NCI-H510A treated with DMSO at 0.1 percent for 48 hours (cell line): Measurements from ENCODE around the gene RALGPS1.
A peak's percentile ranks its signal among the peaks of the same experiment; 100 is the strongest.

Experiments used
- DNase-seq: peaks from one replicate; lab custom pipeline; 2025; lab: John Stamatoyannopoulos, UW

The RALGPS1 gene

DNA sequence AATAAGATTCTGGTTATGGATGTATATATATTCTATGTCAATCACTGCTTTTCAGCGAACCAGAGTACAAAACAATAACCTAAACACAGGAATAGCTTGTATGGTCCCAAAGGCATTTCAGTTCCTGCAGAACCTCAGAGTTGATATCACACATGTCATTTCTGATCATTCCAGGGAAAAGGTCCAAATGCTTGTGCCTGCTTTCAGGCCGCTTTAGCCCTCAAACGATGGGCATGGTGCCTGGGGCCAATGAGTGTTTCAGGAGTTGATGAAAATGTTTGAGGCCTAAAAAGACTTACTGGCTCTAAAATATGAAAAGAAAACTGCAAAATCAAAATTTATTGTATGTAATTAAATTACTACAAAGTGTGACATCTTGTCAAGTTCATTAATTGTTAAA is 185.1 kb downstream of the RALGPS1 start:
- DNase-seq, result no peak

DNA sequence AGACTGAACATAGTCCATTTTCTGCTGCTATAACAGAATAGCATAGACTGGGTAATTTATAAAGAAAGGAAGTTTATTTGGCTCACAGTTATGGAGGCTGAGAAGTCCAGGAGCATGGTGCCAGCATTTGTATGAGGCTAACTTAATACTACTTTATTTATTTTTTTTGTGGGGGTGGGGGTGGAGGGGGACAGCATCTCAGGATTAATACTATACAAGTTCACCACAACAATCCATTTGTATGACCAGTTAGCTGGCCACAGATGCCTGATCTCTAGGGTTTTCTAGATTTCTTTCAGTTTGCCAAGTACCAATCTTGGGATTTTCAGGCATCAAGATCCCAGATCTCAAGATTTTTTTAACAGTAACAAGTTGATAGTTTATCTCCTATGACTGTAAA is 187.6 kb downstream of the RALGPS1 start:
- DNase-seq, result no peak

DNA sequence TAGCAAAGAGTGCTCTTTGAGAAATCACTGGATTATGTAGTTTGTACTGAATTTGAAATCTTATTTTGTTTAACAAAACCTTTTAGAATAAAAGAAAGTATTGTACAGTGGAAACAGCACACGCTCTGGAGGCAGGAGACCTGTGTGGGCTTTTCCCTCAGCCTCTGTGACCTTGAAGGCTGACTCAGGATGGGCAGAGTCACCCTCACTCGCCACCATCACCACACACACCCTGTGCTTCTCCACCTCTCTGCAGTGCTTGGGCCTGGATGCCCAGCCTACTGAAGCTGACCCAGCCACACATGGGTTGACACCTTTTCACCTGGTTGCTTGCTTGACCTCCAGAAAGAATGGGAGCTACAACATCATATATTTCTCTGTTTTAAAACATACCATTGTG is 188.2 kb downstream of the RALGPS1 start:
- DNase-seq, result no peak

DNA sequence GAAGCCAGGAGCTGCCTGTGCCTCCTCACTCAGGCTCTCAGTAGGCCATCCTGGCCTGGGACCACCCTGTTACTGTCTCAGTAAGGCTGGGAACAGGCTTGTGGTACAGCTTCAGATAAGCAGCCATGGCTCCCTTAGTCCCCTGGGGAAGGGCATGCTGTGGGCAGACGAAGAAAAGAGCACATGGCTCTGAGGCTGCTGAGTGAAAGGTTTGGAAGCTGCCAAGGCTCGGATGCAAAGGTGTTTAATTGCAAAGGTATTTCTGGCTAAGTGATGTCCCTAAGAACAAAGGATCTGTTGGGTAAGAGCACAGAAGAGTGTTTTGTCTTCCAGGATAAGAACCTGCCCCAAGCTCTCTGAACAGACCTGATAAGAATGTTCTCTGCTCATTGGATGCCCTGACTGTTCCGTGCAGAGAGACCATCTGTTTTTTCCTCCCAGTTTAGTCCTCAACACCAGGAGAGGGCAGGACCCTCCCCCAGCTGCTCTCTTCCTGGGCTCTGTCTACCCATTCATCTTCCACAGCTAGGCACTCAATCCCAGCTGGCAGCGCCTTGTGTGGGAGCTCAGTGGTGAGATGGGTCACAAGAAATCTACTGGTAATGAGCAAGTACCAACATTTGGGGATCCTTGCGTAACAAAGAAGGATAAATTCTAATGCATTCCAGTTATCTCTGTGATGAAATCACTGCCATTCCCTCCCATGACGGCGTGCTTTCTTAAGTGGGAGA is 190.2 kb downstream of the RALGPS1 start:
- no peak for DNase-seq

DNA sequence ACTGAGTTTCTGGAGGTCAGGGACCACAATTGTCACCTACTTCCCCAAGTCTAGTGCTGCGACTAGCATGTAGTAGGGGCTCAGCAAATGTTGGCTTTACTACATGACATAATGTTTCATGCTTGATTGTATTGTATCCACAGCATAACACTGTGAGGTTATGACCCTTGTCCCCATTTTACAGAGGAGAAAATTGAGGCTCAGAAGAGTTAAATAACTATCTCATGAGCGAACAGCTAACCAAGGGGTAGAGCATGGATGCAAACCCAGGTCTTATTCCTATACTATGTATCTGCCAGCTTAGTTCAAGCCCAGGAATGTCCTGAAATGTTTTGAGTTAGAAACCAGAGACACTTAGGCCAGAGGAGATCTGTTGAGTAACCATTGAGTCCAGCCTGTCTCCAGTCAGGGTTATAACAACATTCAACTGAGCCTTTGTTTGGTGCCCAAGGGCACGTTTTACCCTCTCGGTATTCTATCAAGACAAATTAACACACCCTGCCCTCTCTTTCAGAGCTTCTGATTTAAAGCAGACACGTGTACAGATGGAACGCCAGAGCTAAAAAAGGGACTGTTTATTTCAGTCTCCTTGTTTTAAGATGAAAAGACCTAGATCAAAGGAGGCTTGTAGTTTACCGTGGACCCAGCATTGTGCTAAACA is 191.4 kb downstream of the RALGPS1 start:
- DNase-seq, result no peak

DNA sequence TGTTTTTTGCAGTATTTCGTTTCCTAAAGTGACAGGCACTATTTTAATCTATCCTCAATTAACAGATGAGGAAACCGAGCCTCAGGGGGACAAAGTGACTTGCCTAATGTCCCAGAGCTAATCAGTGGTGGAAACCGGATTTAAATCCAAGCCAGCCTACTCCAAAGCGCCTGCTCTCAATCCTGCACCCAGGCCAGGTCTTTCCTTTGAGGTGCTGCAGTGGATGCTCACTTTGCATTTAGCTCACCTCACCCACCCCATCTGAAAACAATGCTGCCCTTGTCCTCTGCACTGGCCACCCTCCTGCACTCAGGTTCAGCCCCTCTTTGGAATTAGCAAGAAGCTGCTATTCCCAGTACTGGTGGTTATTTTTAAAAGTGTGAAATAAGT is 191.9 kb downstream of the RALGPS1 start:
- DNase-seq, result no peak

DNA sequence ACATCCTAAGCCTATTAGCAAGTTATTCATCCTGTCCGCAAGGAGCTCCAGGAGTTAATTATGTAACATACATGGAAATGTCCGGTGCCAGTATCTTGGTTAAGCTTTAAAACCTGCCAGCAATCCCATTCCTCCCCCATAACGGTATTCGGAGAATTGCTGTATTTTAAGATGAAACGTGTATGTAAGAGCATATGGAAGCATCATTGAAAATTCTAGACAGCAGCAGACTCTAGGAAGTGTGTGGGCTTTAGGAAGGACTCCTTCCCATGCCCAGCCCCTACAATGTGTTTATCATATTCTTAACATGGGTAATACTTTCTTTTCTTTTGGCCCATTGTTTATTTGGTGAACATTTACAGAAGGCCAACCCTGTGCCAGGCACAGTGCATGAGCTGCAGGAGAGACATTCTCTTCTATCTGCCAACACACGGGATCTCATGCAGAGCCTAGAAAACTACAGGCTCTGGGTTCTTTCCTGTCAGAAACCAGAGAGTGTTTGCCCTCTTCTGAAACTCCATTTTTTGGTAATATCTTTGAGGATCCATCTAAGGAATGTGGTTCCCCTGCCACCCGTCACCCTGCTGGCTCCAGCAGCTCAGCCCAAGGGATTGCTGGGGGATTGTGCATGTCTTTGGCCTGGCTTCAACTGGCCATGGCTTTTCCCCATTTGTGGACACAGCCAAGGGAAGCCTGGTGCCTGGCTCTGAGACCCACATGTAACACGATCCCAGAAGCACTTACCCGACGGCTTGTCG is 192.8 kb downstream of the RALGPS1 start:
- no peak for DNase-seq

DNA sequence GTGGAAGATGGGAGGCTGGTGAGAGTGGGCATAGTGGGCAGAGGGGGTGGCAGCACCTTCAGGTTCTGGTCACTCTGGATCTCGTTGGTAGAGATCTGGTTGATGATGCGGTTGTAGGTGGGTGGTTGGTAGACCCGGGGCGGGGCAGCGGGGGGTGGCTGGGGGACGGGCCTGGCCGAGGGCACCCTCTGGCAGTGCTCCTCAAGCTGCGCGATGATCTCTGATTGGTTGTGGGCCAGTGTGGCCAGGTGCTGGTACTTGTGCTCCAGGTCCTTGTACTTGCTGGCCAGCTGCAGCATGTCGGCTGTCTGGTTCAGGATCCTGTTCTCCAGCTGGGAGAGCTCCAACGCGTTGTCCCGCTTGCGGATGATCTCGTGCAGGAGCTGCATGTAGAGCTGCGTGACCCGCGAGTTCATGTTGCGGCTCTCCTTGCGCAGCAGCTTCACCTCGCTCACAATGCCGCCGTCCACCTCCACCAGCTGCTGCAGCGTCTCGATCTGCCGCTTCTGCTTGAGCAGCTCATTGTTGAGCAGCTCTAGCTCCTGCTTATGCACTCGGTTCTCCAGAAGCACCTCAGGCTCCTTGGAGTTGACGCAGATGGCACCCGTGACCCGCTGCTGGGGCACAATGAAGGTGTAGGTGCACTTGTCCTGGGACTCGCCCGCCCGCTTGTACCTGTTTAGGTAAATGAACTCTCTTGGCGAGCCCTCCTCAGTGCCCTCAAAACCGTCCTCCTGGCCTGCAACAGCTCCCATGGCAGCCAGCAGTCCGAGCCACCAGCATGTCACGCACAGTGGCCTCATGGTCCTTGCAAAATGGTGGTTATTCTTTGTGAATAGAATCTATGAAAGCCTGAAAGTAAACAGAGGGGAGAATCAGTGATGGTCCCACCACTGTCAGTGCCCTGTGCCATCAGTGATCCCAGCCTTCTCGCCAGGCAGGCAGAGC is 193.6 kb downstream of the RALGPS1 start:
- no peak for DNase-seq

DNA sequence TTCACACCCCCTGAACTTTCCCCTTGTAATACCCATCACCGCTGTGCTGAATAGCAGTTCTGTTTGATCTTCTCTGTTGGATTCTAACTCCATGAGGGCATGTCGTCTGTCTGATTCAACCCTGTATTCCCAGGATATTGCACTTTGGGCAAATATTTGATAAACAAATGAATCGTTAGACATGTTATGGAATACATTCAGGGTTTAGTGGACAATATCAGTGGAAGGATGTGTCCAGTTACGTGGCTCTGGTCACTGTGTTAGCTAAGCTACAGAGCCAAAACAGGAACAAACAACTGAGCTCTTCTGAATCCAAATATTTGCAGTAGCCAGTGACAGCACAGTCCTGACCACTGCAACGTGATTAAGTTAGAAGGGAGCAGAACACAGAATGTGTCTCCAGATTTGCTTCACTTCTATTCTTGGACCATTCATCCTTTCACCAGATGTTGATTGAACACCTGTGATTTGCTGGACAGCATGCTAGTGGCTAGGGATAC is 194.7 kb downstream of the RALGPS1 start:
- no peak for DNase-seq

DNA sequence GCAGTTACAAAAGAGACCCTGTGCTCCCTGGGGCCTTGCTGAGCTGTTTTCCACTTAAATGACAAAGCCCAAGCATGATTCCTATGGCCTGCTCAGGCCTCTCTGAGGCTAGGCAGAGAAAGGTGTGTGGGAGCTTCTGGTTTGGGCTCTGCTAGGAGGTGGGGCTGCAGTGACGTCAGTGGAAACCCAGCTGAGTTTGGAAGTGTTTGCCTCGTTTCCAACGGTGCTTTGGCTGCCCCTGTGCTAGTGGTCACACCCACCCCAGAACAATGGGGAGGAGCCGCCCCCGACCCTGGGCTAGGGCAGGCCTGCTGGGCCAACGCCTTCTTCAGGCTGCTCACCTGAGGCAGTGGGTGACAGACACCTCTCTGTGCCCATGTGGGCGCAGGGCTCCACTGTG is 197.5 kb downstream of the RALGPS1 start:
- peak; percentile 74 for DNase-seq

DNA sequence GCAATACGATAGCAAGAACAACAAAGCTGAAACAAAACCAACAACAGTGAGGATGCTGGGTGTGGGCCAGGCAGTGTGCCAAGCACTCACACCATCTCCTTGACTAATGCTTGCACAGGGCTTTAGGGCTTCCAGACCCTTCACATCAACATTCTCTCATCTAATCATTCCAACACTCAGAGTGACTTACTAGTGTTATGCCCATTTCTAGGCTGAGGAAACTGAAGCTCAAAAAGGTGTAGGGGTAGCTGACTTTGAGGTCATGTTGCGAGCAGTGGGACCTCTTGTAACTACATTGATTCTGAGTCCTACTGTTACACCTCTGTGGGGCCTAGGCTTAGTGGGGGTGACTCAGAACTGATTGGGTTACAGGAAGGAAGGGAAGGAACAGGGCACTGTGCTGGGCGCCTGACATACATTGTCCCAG is 198.2 kb downstream of the RALGPS1 start:
- no peak for DNase-seq

DNA sequence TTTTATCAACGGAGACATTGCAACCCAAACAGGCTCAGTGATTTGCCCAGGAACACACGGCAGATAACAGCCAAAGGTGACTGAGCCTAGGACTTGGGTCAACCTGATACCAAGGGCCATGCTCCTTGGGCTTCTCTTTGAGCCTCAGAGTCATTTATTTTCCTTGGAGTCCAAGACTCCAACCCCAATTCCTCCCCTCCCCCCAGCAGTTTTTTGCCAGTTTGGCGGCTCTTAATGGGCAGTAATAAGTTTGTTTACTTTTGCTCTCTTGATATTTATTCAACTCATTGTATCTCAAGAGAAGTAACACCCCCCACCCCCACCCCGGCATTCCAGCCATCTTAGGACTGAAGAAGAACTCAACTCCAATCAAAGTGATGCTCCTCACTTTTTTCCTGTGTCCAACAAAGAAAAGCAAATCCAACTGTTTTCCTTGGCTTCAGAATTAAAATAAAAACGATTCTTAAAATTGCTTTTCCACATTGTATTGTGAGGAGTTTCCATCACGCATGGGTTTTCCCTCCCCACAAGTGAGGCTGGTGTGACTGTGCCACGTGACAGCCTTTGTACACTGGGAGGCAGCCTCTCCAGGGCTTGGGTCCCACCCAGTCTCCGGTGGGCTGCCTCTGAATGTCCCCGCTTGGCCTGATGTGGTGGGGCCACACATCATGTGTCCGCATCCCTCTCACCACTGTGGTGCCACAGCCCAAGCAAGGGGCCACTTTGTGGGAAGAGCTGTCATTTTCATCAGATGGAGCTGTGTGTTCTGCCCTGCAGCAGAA is 198.8 kb downstream of the RALGPS1 start:
- DNase-seq, result no peak

DNA sequence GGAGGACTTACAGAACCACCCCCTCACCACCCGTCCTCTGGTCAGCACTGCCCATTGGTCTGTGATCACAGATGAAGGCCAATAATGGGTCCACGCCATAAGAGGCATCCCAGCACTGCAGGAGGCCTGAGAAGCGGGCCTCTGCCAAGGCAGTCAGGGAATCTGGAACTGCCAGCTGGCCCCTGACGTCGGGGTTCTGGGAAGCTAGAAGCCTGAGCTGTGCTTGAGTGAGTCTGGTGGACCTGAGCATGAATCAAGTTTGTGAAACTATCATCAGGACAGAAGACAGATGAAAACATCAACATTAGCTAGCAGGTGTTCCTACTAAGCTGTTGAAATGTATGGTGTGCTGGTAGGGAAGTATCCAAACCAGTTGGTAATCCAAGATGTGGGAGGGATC is 200.0 kb downstream of the RALGPS1 start:
- DNase-seq, result no peak

DNA sequence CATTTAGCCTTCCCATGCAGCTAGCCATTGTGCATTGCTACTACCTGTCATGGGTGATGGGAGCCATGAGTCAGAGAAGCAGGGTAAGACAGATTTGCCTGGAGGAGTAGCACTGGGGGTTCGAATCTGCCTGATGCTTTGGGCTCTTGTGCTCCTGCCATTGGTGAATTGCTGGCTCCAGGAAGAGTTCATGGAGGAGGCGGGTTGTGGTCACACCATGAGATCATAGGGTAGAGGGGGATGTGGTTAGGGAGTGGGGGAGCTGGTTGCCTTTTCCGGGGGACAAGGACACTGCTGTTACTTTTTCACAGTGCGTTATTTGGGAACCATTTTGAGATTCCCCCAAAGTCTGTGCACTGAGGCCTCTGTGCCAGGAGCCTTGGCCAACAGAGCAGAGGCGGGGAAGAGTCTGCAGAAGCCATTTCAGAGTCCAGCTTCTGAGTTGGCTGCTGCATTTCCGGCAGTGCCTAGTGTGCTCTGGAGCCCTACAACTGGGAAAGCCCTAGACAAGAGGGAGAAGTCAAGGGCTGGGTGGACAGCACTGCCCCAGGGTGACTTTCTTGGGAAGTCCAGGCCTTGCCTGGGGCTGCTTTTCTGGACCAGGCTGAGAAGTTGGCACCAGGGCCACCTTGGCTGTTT is 201.6 kb downstream of the RALGPS1 start:
- no peak for DNase-seq

DNA sequence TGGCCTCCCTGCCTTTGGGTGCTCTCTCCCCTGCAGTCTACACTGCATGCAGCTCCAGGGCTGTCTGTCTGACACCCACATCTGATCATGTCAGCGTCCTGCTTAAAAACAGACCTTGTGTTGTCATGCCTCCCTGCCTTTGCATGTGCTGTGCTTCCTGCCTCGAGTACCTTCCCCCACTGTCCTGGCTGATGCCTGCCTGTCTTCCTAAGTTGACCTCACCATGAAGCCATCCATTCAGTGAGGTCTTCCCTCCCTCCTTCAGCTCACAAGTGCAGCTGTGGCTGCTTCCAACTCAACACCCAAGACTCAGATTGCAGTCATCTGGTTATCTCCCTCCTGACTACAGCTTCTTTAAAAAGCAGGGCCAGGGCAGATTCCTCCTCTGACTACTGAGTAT is 202.4 kb downstream of the RALGPS1 start:
- no peak for DNase-seq

DNA sequence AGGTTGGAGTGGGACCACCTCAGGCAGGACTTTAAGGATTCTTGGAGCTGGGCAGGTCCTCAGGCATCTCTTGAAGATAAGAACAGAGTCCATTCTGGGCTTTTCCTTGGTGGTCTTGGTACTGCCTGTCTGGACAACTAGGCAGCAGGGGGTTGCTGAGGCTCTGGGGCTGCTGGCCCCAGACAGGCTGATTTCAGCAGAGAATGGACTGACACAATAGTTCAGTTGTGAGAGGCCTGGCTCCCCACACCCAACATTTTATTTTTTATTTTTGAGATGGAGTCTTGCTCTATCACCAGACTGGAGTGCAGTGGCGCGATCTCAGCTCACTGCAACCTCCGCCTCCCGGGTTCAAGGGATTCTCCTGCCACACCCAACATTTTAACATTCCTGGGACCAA is 203.2 kb downstream of the RALGPS1 start:
- no peak for DNase-seq

DNA sequence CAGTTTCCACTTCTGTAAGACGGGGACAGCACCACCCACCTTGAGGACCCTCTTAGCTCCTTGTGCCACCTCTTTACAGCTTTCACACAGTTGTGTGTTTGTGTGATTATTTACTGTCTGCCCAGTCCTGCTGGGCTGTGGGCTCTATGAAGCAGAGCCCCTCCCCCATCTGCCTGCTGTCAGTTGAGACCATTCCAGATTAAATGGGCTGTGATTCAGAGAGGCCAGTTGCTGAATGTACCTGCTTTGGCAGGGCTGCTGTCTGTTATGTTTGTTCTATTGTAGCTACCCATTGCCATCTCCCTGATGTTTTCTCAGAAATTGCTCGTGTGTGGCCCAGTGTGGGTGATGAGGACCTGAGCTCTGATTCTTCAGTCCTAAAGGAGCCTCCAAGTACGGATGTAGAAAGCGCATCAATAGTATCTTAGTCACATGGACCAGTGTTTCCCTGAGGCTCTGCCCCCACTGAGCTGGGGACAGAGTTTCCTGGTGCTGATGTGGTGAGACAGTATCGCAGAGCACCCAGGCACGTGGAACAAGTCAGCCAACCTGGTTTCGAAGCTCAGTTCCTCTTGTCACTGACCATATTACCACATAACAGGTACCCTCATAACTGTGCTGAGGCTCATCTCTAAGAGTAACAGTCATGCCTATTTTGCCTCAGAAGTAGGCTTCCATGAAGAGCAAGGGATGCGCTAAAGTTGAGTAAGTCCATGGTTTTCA is 204.2 kb downstream of the RALGPS1 start:
- no peak for DNase-seq

DNA sequence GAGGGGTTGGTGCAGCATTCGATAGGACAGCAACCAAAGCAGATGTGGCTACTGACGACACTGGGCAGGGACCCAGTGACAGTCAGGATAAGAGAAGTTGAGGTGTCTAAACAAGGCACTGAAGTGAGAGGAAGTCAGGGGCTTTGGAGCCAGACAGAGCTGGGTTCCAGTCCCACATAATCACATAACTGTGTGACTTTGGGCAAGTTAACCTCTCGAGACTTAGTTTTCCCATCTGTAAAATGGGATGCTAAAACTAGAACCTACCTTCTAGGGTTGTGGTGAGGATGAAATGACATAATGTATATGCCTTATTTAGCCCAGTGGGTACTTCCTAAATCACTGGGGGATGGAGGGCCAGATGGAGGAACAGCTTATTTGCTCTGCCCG is 204.7 kb downstream of the RALGPS1 start:
- no peak for DNase-seq

DNA sequence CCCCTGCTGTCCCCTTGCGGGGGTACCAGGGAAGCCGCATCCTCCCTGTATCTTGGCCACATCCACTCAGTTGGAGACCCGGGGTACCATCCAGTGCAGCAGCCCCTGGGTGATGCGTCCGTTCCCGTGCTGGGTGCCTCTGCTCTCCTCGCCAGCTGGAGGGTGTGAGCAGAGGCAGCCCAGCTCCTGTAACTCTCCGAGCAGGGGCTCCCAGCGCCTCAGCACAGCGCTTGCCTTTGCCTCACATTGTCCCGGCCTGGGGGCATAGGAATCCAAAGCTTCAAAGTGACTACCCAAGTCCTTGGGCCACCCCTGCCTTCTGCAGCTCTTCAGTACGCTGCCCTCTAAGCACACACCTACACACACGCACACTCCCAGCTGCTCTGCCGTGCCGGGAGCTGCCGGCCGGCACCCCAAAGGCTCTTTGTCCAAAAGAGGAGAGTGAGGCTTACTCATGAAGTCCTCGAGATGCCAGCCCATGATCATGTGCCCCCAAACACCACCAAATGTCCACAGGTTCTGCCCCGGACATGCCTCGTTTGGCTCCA is 207.1 kb downstream of the RALGPS1 start:
- no peak for DNase-seq
